ENCODE measurements around the gene PATE1. TPM values are rescaled to one million over a fixed set of nuclear protein-coding genes. Genes with fewer than 3 reads are reported as not detected.
"Not testable (repeated sequence)": the region's sequence is repeated elsewhere in the genome, so short reads cannot be mapped to it uniquely, and the experiment has no call there.

The PATE1 gene
- polyA plus RNA-seq (2013, experiment 1 of 2; ENCODE audit: insufficient read length): not detected
- polyA plus RNA-seq (2013, experiment 2 of 2; ENCODE audit: insufficient read length): not detected

GRCh38 chr11:125745979-125746378 lies at the start of gene PATE1:
PATE1 (plus strand) TSS chr11:125746279; CDS start chr11:125746305, 26 bp downstream.
- DNase-seq: no peak

GRCh38 chr11:125701018-125701610 lies 45.0 kb upstream of the PATE1 start:
- DNase-seq: no peak

- DNase-seq: no peak
Observed at GRCh38 chr11:125701858-125702621, 44.0 kb upstream of the PATE1 start.

GRCh38 chr11:125704686-125705085 lies 41.4 kb upstream of the PATE1 start:
- not testable (repeated sequence) for DNase-seq

GRCh38 chr11:125720781-125721180 lies 25.3 kb upstream of the PATE1 start:
- no peak for DNase-seq

DNA sequence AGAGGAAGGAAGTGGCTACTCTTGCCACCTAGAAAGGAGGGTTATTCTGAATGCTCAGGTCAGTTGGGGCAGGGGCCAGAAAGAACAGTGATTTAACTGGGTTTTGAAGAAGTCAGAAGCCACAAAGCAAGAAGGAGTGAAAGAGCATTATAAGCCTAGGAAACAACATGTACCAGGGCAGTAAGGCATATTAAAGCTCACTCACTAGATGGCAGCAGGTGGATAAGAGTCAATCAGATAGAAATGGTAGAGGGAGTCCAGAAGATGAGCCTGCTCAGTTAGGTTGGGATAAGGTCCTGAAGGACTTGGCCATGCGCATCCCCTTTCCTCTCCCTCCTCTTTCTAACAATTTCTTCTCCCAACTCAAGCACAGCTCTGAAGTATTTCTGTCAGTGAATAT lies 22.0 kb upstream of the PATE1 start:
- DNase-seq: no peak

DNA sequence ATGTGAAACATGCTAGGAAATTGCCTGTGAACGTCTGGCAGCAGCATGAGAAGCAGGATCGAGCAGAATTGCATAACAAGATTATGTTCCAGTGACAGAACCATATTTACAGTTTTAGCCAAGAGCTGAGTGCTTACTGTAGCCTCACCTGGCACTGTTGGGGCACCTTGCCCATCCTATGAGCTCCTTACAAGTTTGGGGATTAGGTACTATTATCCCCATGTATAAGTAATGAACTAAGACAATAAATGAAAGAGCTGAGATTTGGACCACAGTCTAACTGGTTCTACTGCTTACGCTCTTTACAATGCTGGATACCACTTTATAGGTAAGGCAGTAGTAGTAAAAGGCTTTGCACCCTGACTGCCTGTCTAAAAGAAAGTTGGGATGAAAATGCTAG lies 17.1 kb upstream of the PATE1 start:
- no peak for DNase-seq

- DNase-seq: no peak
Observed at GRCh38 chr11:125740617-125741016, 5.5 kb upstream of the PATE1 start.

- no peak for DNase-seq
Observed at GRCh38 chr11:125743681-125744080, 2.4 kb upstream of the PATE1 start.

DNA sequence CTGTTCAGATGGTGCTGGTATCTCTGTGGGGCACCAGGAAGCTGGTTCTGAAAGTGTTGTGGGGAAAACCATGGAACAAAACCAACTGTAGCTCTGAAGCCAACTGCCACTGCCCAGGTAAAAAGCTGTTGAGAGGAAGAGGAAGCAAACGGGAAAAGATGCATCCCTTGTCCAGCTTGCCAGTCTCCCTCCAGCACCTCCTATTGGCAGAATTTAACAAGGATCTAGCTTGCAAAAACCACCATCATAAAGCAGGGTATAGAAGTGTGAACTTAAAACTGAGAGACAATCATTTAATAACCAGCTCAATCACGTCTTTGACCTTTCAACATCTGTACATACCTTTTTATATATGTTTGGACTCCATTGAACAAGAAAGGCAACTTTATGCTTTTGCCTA lies 4.5 kb downstream of the PATE1 start:
- no peak for DNase-seq

DNA sequence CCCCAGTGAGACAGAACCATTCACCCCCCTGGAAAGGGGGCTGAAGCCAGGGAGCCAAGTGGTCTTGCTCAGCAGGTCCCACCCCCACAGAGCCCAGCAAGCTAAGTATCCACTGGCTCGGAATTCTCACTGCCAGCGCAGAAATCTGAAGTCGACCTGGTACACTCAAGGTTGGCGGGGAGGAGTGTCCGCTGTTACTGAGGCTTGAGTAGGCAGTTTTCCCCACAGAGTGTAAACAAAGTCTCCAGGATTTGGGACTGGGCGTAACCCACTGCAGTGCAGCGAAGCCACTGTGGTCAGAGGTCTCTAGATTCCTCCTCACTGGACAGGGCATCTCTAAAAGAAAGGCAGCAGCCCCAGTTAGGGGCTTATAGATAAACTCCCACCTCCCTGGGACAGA lies 10.0 kb downstream of the PATE1 start:
- no peak for DNase-seq

DNA sequence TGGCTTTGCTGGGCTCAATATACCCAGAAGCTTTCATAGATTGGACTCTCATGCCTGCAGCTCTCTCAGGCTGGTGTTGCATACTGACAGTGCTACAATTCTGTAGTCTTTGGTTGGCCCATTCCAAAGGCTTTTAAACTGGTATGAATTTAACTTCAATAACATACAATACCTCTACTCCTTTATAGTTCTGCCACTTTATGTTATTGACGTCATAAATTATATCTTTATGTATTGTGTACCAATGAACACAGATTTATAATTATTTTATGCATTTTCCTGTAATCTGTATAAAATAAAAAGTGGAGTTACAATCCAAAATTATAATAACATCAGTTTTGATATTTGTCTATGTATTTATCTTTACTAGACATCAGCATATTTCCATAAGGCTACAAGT lies 16.4 kb downstream of the PATE1 start:
- no peak for DNase-seq

GRCh38 chr11:125763483-125763882 lies 17.4 kb downstream of the PATE1 start:
- no peak for DNase-seq

DNA sequence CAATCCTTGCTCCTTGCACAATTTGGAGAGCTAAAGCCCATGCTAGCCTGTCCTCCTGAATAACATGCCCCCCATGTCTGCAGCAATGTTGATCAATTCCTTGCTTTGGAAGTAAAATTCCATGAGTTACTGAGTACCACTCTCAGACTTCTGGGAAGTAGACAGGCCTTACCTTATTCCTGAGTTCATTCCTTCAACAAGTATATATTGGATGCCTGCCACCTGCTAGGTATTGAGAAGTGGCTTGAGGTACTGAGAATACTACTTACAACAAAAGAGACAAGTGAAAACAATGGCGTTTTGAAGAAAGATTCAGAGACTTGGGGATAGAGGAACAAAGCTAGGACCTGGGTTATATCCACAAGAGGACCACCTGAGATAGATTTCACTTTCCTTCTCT lies 20.2 kb downstream of the PATE1 start:
- no peak for DNase-seq

- no peak for DNase-seq
Observed at GRCh38 chr11:125768336-125769046, 22.4 kb downstream of the PATE1 start.

GRCh38 chr11:125770583-125770982 lies 24.5 kb downstream of the PATE1 start:
- no peak for DNase-seq

DNA sequence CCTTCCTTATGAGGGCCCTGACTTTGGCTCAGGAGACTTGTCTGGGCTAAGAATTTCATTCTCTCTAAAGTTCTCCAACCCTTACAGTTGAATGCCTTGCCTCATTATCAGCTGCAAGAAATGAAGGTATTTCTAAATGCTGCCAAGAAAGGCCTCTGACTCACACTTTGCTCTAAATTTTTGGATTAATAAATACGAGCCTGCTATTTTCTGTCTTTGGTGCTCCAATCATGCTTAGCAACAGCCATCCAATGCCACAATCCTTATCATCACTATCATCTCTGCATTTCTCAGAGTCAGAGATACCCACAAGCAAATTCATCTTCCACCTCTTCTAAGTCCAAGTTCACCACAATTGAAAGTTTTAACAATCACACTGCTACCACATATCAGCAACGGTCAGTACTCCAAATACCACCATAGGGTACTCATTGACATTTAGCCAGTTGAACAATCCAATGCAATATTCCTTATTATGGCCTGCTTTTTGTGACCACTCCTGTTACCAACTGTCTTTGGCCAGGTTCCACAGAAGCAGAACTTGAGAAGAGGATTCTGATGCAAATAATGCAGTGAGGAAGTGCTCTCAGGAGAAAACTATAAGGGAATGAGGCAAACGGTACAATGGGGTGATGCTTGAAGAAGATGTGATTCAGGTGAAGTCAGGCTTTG lies 26.9 kb downstream of the PATE1 start:
- peak; percentile 49 for DNase-seq

GRCh38 chr11:125773516-125773915 lies 27.4 kb downstream of the PATE1 start:
- DNase-seq: peak; percentile 3

DNA sequence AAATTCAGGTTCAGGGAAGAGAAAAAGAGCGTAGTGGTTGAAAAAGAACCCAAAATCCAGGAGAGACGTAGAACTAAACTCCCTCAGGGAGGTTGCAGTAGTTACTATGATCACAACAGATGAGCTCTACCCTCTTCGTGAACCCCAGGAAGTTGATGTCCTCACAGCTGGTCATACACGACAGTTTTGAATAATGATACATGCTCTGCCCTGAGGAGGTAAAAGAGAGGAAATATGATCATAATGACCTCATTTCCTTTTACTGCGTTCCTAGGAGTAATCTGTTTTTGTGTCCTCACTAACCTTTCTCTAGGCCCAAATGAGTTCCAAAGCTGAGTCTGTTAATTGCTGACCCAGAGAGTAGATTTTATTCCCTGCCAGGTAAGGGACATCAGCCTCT lies 31.2 kb downstream of the PATE1 start:
- DNase-seq: peak; percentile 9

DNA sequence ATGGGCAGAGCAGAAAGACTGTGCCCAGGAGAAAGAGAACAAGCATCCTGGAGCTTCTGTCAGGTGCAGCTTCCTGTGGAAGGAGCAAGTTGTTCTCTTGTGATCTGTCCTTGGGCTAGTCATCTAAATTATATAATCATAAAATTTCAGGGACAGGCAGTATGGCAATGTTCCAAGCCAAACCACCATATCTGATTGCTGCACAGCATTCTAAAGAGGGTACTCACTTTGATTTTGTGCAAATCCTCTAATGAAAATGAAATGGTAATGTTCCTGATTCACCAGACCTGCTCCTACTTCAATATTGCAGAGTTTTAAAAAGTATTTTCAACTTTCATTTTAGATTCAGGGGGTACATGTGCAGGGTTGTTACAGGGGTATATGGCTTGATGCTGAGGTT lies 32.6 kb downstream of the PATE1 start, which contains the start of gene PATE2:
Gene PATE2, minus strand, starts transcription at position 101 of the 400 bp plus-strand sequence. Its CDS starts 55 bp downstream, at position 46.
- no peak for DNase-seq

DNA sequence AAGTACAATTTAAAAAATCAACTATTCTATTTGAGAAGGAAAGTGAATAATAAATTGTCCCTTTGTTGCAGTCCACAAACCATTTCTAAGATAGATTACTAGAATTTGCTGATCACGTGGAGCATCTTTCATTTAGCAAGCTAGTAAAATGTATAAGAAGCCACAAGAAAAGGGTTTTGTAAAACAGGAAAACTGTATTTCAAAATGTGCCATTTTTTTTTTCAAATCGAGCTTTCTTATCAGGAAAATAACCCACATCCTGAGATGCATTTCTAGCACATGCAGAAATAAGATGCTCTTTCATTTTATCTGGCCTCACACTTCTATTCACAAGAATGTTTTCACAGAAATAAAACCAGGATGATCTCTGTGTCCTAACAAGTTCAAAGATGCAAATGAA lies 38.6 kb downstream of the PATE1 start:
- no peak for DNase-seq

- no peak for DNase-seq
Observed at GRCh38 chr11:125787827-125788226, 41.7 kb downstream of the PATE1 start, which contains the start of gene PATE3. PATE3 (plus strand) TSS chr11:125788127; CDS start chr11:125788152, 25 bp downstream.

DNA sequence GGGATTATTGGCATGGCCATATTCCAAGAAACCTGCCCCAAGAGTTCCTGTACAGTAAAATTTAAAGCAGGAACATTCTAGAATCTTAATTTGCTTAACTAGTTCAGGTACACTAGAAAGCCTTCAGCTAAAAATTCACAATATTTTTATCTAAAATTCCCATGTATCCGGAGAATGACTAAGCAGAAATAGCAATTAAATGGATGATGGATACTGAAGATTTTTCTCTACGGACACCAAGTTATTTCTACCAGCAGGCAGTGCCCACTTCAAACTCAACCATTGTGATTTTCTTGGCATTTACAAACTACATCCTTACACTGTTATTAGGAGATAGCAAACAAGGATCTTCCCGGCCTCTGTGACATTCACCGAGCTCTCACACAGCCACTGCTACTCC lies 44.7 kb downstream of the PATE1 start:
- no peak for DNase-seq

Data from fibroblast of skin of back (primary cell).